Activated CD8-positive, alpha-beta memory T cell treated with anti-CD3 and anti-CD28 coated beads, Interleukin-2, amount 50 U/mL, for 1 hour (primary cell): Measurements from ENCODE around the gene DYNC2H1.

Experiments
- DNase-seq: peaks from one replicate; pipeline ENCODE4 v3.0.0-alpha.2; 2020; ENCODE audit errors: extremely low read depth

The DYNC2H1 gene

GRCh38 chr11:103108933-103109817 is at the start of gene DYNC2H1:
DYNC2H1 (plus strand) TSS chr11:103109426; CDS start chr11:103109575, 149 bp downstream.
- peak; percentile 54 for DNase-seq

- DNase-seq: no peak
Measured at GRCh38 chr11:103061656-103062055, 47.6 kb upstream of the DYNC2H1 start.

GRCh38 chr11:103067118-103067517 is 42.1 kb upstream of the DYNC2H1 start:
- DNase-seq: no peak

GRCh38 chr11:103069367-103069766 is 39.9 kb upstream of the DYNC2H1 start:
- no peak for DNase-seq

GRCh38 chr11:103070142-103070541 is 39.1 kb upstream of the DYNC2H1 start:
- DNase-seq: no peak

- DNase-seq: no peak
Measured at GRCh38 chr11:103071008-103071407, 38.2 kb upstream of the DYNC2H1 start.

GRCh38 chr11:103076361-103076760 is 32.9 kb upstream of the DYNC2H1 start:
- no peak for DNase-seq

GRCh38 chr11:103077554-103077953 is 31.7 kb upstream of the DYNC2H1 start:
- DNase-seq: no peak

- no peak for DNase-seq
Measured at GRCh38 chr11:103078710-103079109, 30.5 kb upstream of the DYNC2H1 start.

GRCh38 chr11:103079833-103080232 is 29.4 kb upstream of the DYNC2H1 start:
- no peak for DNase-seq

GRCh38 chr11:103085758-103086365 is 23.4 kb upstream of the DYNC2H1 start:
- DNase-seq: no peak

- no peak for DNase-seq
Measured at GRCh38 chr11:103086461-103086860, 22.8 kb upstream of the DYNC2H1 start.

- DNase-seq: no peak
Measured at GRCh38 chr11:103091064-103091800, 18.0 kb upstream of the DYNC2H1 start.

- peak; percentile 84 for DNase-seq
Measured at GRCh38 chr11:103091801-103092524, 17.3 kb upstream of the DYNC2H1 start, which contains the start of gene DCUN1D5. DCUN1D5 (minus strand) TSS chr11:103092160; CDS start chr11:103091872, 288 bp downstream.

- DNase-seq: no peak
Measured at GRCh38 chr11:103097279-103097678, 11.9 kb upstream of the DYNC2H1 start.

GRCh38 chr11:103109818-103110388 is 677 bp downstream of the DYNC2H1 start:
- DNase-seq: no peak

- no peak for DNase-seq
Measured at GRCh38 chr11:103110391-103110790, 1.2 kb downstream of the DYNC2H1 start.

GRCh38 chr11:103111400-103111799 is 2.2 kb downstream of the DYNC2H1 start:
- DNase-seq: no peak

- DNase-seq: no peak
Measured at GRCh38 chr11:103112364-103112763, 3.1 kb downstream of the DYNC2H1 start.

GRCh38 chr11:103114836-103115235 is 5.6 kb downstream of the DYNC2H1 start:
- no peak for DNase-seq

- no peak for DNase-seq
Measured at GRCh38 chr11:103125462-103125861, 16.2 kb downstream of the DYNC2H1 start.
